CD14-positive monocyte (primary cell): Measurements from ENCODE around the gene ICAM5. TPM values are rescaled to one million over a fixed set of nuclear protein-coding genes. Genes with fewer than 3 reads are reported as not detected.

ENCODE experiments used
- DNase-seq, 3 donors: peaks; one replicate each; pipeline ENCODE4 v3.0.0-alpha.2; 2011 to 2022
- H2AFZ ChIP-seq: 2 replicates; pipeline ENCODE4 v1.6.0; 2012; ENCODE audit warnings: mild to moderate bottlenecking, low read depth, low read length, inconsistent platforms; ENCODE audit not compliant: insufficient read depth, poor library complexity, severe bottlenecking
- H3K27ac ChIP-seq, 2 donors: 1 replicate in 1 of 2; 2 replicates in 1 of 2; pipeline ENCODE4 v1.5.1; 2012 to 2013; ENCODE audit warnings: low read length in 2 of 2, control low read depth in 1 of 2, inconsistent platforms in 1 of 2, low read depth in 1 of 2, mild to moderate bottlenecking in 1 of 2
- H3K27me3 ChIP-seq, 2 donors: one replicate each; pipeline versions ENCODE4 v1.6.0 to v1.6.1; 2011 to 2013; ENCODE audit warnings: low read length in 2 of 2; ENCODE audit not compliant: control insufficient read depth in 2 of 2, insufficient read depth in 2 of 2
- H3K36me3 ChIP-seq, 2 donors: replicated peaks in 1 of 2; 1 replicate in 1 of 2; 2 replicates in 1 of 2; pipeline versions ENCODE4 v1.5.1 to v1.6.1; 2012 to 2013; ENCODE audit warnings: low read length in 2 of 2, control low read depth in 1 of 2, inconsistent platforms in 1 of 2, mild to moderate bottlenecking in 1 of 2; ENCODE audit not compliant: insufficient read depth in 2 of 2, control insufficient read depth in 1 of 2
- H3K4me1 ChIP-seq, 2 donors: 1 replicate in 1 of 2; 2 replicates in 1 of 2; pipeline versions ENCODE4 v1.5.1 to v1.6.1; 2012 to 2013; ENCODE audit warnings: low read length in 2 of 2, control low read depth in 1 of 2, inconsistent platforms in 1 of 2, mild to moderate bottlenecking in 1 of 2, moderate library complexity in 1 of 2; ENCODE audit not compliant: insufficient read depth in 2 of 2, control insufficient read depth in 1 of 2
- H3K4me2 ChIP-seq: replicated peaks from 2 replicates; pipeline ENCODE3; 2012; ENCODE audit warnings: low read length, moderate library complexity, mild to moderate bottlenecking; ENCODE audit not compliant: poor library complexity, severe bottlenecking; ENCODE audit errors: extremely low read depth
- H3K4me3 ChIP-seq, 3 experiments: fragments of 200-600 bp in 1 of 3; sonication (generic) in 1 of 3; replicated peaks in 1 of 3; 1 replicate in 2 of 3; 2 replicates in 1 of 3; pipeline ENCODE4 v1.5.1; 2011 to 2013; ENCODE audit warnings: low read length in 3 of 3, mild to moderate bottlenecking in 3 of 3, control low read depth in 2 of 3, low read depth in 2 of 3, inconsistent platforms in 1 of 3, moderate library complexity in 1 of 3
- H3K79me2 ChIP-seq: 2 replicates; pipeline ENCODE4 v1.6.0; 2012; ENCODE audit warnings: mild to moderate bottlenecking, control low read depth, inconsistent platforms, low read length, moderate library complexity; ENCODE audit not compliant: insufficient read depth
- H3K9ac ChIP-seq: 2 replicates; pipeline ENCODE4 v1.6.0; 2017; ENCODE audit warnings: low read length, mild to moderate bottlenecking; ENCODE audit not compliant: insufficient read depth, poor library complexity, severe bottlenecking
- H3K9me3 ChIP-seq, 2 donors: replicated peaks in 1 of 2; 1 replicate in 1 of 2; 2 replicates in 1 of 2; pipeline versions ENCODE4 v1.5.1 to v1.6.1; 2012 to 2013; ENCODE audit warnings: low read length in 2 of 2, control low read depth in 1 of 2; ENCODE audit not compliant: control insufficient read depth in 1 of 2, insufficient read depth in 1 of 2
- H4K20me1 ChIP-seq: 2 replicates; pipeline ENCODE4 v1.6.0; 2012; ENCODE audit warnings: mild to moderate bottlenecking, low read length, control low read depth, moderate library complexity; ENCODE audit not compliant: insufficient read depth
- H3K27ac Mint-ChIP-seq, 7 donors: one replicate each; pipeline ENCODE4 v1.8.0; 2020; ENCODE audit warnings: mild to moderate bottlenecking in 7 of 7, mixed read lengths in 7 of 7, moderate library complexity in 6 of 7, inconsistent platforms in 2 of 7
- H3K27me3 Mint-ChIP-seq, 3 donors: one replicate each; pipeline ENCODE4 v1.8.0; 2021 to 2022; ENCODE audit warnings: low read depth in 3 of 3, mild to moderate bottlenecking in 3 of 3, mixed read lengths in 3 of 3, moderate library complexity in 3 of 3, inconsistent platforms in 1 of 3
- H3K36me3 Mint-ChIP-seq, 2 donors: one replicate each; pipeline ENCODE4 v1.8.0; 2020; ENCODE audit warnings: mixed read lengths in 2 of 2, inconsistent platforms in 1 of 2, mild to moderate bottlenecking in 1 of 2
- H3K4me1 Mint-ChIP-seq: one replicate; pipeline ENCODE4 v1.8.0; 2020; ENCODE audit warnings: mild to moderate bottlenecking, mixed read lengths
- H3K4me3 Mint-ChIP-seq, 2 donors: one replicate each; pipeline ENCODE4 v1.8.0; 2020; ENCODE audit warnings: mild to moderate bottlenecking in 2 of 2, mixed read lengths in 2 of 2, moderate library complexity in 1 of 2
- H3K9me3 Mint-ChIP-seq, 7 donors: one replicate each; pipeline ENCODE4 v1.8.0; 2020 to 2022; ENCODE audit warnings: mixed read lengths in 7 of 7, mild to moderate bottlenecking in 6 of 7, moderate library complexity in 6 of 7, inconsistent platforms in 2 of 7
- WGBS: methylation state at CpG from one replicate; pipeline ENCODE4 v1.1.5; 2013; ENCODE audit warnings: missing lambda C conversion rate; ENCODE audit not compliant: insufficient coverage; 5-methylcytosine and 5-hydroxymethylcytosine counted together
- intact Hi-C, 2 donors: fragments of 100-400 bp; cut with micrococcal nuclease; formaldehyde crosslinking; loops; one replicate each; pipeline versions ENCODE4 v1.15.0 to v1.15.1; 2023
- polyA plus RNA-seq, 3 donors: library from polyadenylated mRNA; depleted of rRNA in 1 of 3; unstranded in 2 of 3; stranded (reverse) in 1 of 3; fragments of 300-500 nt in 2 of 3; fragments of >200 nt in 1 of 3; fragmentation: Illumina TruSeq in 2 of 3; gene quantifications; 1 replicate in 2 of 3; 2 replicates in 1 of 3; pipeline ENCODE4 v1.2.3, GENCODE V29; 2012 to 2021
- TF ChIP-seq, protein P1 (sequence below): fragments of 200-600 bp; IDR thresholded peaks from one replicate; pipeline ENCODE4 v1.8.0; 2022; ENCODE audit warnings: antibody characterized with exemption, mild to moderate bottlenecking

Gene ICAM5
- polyA plus RNA-seq, 3 donors: 0.21 to 2.1 TPM; not detected in 1

DNA sequence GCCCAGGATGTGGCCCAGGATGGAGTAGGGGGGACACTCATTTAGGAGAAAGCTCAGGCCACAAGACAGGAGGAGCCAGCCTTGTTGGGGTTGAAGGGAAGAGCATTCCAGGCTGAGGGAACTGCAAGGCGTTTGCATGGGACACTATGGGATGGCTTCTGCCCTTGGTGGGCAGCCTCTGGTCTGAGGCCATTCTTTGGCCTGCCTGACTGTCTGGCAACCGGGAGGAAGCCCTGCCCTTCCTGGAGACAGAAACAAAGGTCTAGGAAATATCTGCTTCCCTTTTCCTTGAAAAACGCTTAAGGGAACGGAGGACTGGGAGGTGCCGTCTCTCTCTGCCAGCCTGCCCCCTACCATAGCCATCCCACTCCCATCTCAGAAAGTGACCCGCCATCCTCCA lies 21.7 kb upstream of the ICAM5 start:
- Mint-ChIP-seq H3K27me3 (peaks cover 3 to 7% (median 3%) of the 10 kb centered on the region in 3 donors), H3K27ac (peak overlapping the region in 4 of 7 donors; percentile 35 to 70 (median 62)), H3K36me3 (peaks cover 5 to 14% of the 10 kb centered on the region in 2 donors), H3K4me3 (peak overlapping the region in 1 of 2 donors; percentile 21), H3K9me3 (peaks cover 0 to 3% (median 0%) of the 10 kb centered on the region in 7 donors), H3K4me1 (peaks cover 28% of the 10 kb centered on the region)
- H3K27me3 ChIP-seq: no peaks in the 10 kb centered on the region
- peaks cover 21% of the 10 kb centered on the region for H4K20me1 ChIP-seq
- H3K79me2 ChIP-seq: peaks cover 22% of the 10 kb centered on the region
- peaks cover 36 to 39% of the 10 kb centered on the region in 2 donors for H3K4me1 ChIP-seq
- DNase-seq: no peak
- TF ChIP-seq, protein P1, sequence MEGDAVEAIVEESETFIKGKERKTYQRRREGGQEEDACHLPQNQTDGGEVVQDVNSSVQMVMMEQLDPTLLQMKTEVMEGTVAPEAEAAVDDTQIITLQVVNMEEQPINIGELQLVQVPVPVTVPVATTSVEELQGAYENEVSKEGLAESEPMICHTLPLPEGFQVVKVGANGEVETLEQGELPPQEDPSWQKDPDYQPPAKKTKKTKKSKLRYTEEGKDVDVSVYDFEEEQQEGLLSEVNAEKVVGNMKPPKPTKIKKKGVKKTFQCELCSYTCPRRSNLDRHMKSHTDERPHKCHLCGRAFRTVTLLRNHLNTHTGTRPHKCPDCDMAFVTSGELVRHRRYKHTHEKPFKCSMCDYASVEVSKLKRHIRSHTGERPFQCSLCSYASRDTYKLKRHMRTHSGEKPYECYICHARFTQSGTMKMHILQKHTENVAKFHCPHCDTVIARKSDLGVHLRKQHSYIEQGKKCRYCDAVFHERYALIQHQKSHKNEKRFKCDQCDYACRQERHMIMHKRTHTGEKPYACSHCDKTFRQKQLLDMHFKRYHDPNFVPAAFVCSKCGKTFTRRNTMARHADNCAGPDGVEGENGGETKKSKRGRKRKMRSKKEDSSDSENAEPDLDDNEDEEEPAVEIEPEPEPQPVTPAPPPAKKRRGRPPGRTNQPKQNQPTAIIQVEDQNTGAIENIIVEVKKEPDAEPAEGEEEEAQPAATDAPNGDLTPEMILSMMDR: no peak
- no peaks in the 10 kb centered on the region for H3K9me3 ChIP-seq
- WGBS: 35% methylated on average over 6 of the region's 6 CpGs
- H3K9ac ChIP-seq: no peak overlapping the region
- H3K27ac ChIP-seq: no peak overlapping the region
- H3K4me2 ChIP-seq: no peak overlapping the region
- H3K4me3 ChIP-seq: no peak overlapping the region
- H3K36me3 ChIP-seq: no peaks in the 10 kb centered on the region
- peak overlapping the region; percentile 63 for H2AFZ ChIP-seq
- intact Hi-C loops: no loop called here

DNA sequence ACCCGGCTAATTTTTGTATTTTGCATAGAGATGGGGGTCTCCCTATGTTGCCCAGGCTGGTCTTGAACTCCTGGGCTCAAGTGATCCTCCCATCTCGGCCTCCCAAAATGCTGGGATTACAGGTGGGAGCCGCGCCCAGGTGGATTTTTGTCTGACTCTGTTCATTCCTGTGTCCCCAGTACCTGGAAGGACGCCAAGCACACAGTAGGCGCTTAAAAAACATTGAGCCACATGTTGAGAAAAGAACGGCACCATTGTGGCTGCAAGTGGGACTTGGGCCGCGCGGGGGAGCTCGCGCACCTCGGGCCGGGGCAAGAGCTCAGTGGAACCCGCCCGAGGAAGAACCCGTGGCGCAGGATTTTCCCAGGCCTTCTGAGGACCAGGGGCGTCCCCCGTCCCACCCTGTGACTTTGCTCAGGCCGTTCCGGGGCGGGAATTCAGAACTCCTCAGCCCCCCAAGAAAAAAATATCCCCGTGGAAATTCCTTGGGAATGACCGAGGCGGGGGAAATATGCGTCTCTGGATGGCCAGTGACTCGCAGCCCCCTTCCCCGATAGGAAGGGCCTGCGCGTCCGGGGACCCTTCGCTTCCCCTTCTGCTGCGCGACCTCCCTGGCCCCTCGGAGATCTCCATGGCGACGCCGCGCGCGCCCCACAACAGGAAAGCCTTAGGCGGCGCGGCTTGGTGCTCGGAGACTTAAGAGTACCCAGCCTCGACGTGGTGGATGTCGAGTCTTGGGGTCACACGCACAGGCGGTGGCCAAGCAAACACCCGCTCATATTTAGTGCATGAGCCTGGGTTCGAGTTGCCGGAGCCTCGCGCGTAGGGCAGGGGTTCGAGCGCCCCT lies 20.2 kb upstream of the ICAM5 start:
- H4K20me1 ChIP-seq: peaks cover 36% of the 10 kb centered on the region
- H3K27me3 Mint-ChIP-seq: peaks cover 2 to 4% (median 3%) of the 10 kb centered on the region in 3 donors
- H3K36me3 ChIP-seq: peaks cover 5 to 8% of the 10 kb centered on the region in 2 donors
- H3K9me3 ChIP-seq: no peaks in the 10 kb centered on the region
- peak overlapping the region; percentile 88 to 93 for H3K4me3 Mint-ChIP-seq
- H3K27ac ChIP-seq: peak overlapping the region; percentile 95 to 96
- peaks cover 0 to 2% (median 0%) of the 10 kb centered on the region in 7 donors for H3K9me3 Mint-ChIP-seq
- H3K9ac ChIP-seq: peak overlapping the region; percentile 92
- TF ChIP-seq, protein P1: peak; percentile 98
- under 1% methylated on average over 58 of the region's 59 CpGs for WGBS
- H3K79me2 ChIP-seq: peaks cover 30% of the 10 kb centered on the region
- H3K4me2 ChIP-seq: peak overlapping the region; percentile 89
- H3K4me3 ChIP-seq: peak overlapping the region; percentile 75 to 96 (median 76)
- H3K27ac Mint-ChIP-seq: peak overlapping the region; percentile 97 to 99 (median 98)
- intact Hi-C loops: loop anchor here (1.0 to 5.0 kb wide), 4 partner anchors 63 to 120 kb away; partner anchors contain the start of genes RAVER1 (in 2 of the 2) and TYK2 (in 1 of the 2)
- H2AFZ ChIP-seq: peak overlapping the region; percentile 73
- H3K4me1 ChIP-seq: peaks cover 42 to 51% of the 10 kb centered on the region in 2 donors
- H3K27me3 ChIP-seq: no peaks in the 10 kb centered on the region
- peak; percentile 84 to 97 (median 85) for DNase-seq
- H3K36me3 Mint-ChIP-seq: peaks cover 11 to 28% of the 10 kb centered on the region in 2 donors
- H3K4me1 Mint-ChIP-seq: peaks cover 38% of the 10 kb centered on the region
